Brain pericyte (primary cell): ENCODE results near the gene KDM5A.
"Not testable (repeated sequence)": the region's sequence is repeated elsewhere in the genome, so short reads cannot be mapped to it uniquely, and the experiment has no call there.

ENCODE experiments used
- DNase-seq: peaks from one replicate; pipeline ENCODE4 v3.0.0-alpha.2; 2012; ENCODE audit warnings: low read depth, low spot score

Gene KDM5A

GRCh38 chr12:332581-333205 lies 56.4 kb downstream of the KDM5A start:
- no peak for DNase-seq

- DNase-seq: no peak
These were observed 57.8 kb downstream of the KDM5A start for GRCh38 chr12:331287-331686.

GRCh38 chr12:325906-326305 lies 63.2 kb downstream of the KDM5A start:
- DNase-seq: no peak

- no peak for DNase-seq
These were observed 65.6 kb downstream of the KDM5A start for GRCh38 chr12:323507-323906.

- DNase-seq: no peak
These were observed 67.4 kb downstream of the KDM5A start for GRCh38 chr12:321606-322326.

GRCh38 chr12:318759-319515 lies 70.2 kb downstream of the KDM5A start:
- no peak for DNase-seq

- DNase-seq: no peak
These were observed 80.6 kb downstream of the KDM5A start for GRCh38 chr12:308511-308910.

- no peak for DNase-seq
These were observed 81.7 kb downstream of the KDM5A start for GRCh38 chr12:307406-307805.

GRCh38 chr12:304805-305204 lies 84.3 kb downstream of the KDM5A start:
- no peak for DNase-seq

GRCh38 chr12:302766-303165 lies 86.4 kb downstream of the KDM5A start:
- DNase-seq: not testable (repeated sequence)

- not testable (repeated sequence) for DNase-seq
These were observed 89.0 kb downstream of the KDM5A start for GRCh38 chr12:300166-300565.

- not testable (repeated sequence) for DNase-seq
These were observed 89.6 kb downstream of the KDM5A start for GRCh38 chr12:299511-299910.

- not testable (repeated sequence) for DNase-seq
These were observed 91.1 kb downstream of the KDM5A start for GRCh38 chr12:298059-298458.

- no peak for DNase-seq
These were observed 94.0 kb downstream of the KDM5A start for GRCh38 chr12:295132-295531.

- DNase-seq: no peak
These were observed 95.9 kb downstream of the KDM5A start for GRCh38 chr12:293199-293598.

GRCh38 chr12:292186-292585 lies 96.9 kb downstream of the KDM5A start:
- no peak for DNase-seq

GRCh38 chr12:291153-291723 lies 97.9 kb downstream of the KDM5A start:
- DNase-seq: no peak

GRCh38 chr12:288687-289086 lies 100.4 kb downstream of the KDM5A start:
- DNase-seq: no peak

- DNase-seq: no peak
These were observed 102.4 kb downstream of the KDM5A start for GRCh38 chr12:286531-287300.

GRCh38 chr12:278046-278445 lies 111.1 kb downstream of the KDM5A start:
- no peak for DNase-seq

- no peak for DNase-seq
These were observed 113.3 kb downstream of the KDM5A start for GRCh38 chr12:275812-276211.

GRCh38 chr12:273382-273781 lies 115.7 kb downstream of the KDM5A start:
- no peak for DNase-seq
